ENCODE measurements around the gene LENEP. TPM values are rescaled to one million over a fixed set of nuclear protein-coding genes. Genes with fewer than 3 reads are reported as not detected.

The LENEP gene
- polyA plus RNA-seq, 1 experiment: not detected

DNA sequence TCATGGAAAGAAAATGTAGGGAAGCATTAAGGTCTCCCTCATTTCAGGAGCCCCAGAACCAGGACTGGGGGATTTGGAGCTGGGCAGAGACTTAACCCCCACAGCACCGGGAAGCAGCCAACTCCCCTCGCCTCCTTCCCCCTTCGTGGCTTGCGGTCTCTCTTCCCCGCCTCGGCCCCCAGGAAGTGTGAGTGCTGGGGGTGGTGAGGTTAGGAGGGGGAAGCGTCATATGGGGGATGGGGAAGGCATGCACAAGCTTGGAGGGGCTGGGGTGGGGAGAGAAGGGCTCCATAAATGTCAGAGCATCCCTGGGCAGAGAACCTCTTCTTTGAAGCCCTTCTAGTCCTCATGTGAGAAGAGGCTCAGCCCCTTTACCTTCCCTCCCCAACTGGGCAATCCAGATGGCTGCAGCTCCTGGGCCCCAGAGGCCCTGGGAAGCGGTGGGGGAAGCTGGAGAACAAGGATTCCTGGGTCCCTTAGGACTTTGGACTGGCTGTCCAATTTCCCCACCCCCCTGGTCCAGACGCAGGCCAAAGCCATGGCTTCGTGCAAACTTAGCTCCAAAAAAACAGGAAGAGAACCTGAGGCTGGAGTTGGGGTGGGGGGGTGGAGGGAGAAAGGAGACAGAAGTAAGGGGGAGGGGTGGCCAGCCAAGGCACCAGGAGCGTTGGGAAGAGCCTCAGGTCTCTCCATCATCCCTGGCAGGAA lies 17.0 kb downstream of the LENEP start:
- no peak for DNase-seq (ENCODE audit: low read depth)
- Histone ChIP-seq H3K27me3 (ENCODE audit: control insufficient read depth, insufficient read depth, low read length) (no peaks in the 10 kb centered on the region), H3K36me3 (ENCODE audit: control insufficient read depth, insufficient read depth, low read length) (peaks cover 7% of the 10 kb centered on the region), H3K4me3 (ENCODE audit: low read depth, low read length) (no peak overlapping the region)
- ChIA-PET POLR2A (no interaction called here), CTCF (interaction anchor here (1.0 to 10.2 kb wide), 3 partner anchors 14 to 35 kb away, joined by 3 to 95 read pairs (median 3); partner anchors contain the start of gene LENEP)
- TF ChIP-seq, protein P1, sequence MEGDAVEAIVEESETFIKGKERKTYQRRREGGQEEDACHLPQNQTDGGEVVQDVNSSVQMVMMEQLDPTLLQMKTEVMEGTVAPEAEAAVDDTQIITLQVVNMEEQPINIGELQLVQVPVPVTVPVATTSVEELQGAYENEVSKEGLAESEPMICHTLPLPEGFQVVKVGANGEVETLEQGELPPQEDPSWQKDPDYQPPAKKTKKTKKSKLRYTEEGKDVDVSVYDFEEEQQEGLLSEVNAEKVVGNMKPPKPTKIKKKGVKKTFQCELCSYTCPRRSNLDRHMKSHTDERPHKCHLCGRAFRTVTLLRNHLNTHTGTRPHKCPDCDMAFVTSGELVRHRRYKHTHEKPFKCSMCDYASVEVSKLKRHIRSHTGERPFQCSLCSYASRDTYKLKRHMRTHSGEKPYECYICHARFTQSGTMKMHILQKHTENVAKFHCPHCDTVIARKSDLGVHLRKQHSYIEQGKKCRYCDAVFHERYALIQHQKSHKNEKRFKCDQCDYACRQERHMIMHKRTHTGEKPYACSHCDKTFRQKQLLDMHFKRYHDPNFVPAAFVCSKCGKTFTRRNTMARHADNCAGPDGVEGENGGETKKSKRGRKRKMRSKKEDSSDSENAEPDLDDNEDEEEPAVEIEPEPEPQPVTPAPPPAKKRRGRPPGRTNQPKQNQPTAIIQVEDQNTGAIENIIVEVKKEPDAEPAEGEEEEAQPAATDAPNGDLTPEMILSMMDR (IDR thresholded peaks at IDR 0.05; ENCODE audit: insufficient read depth, low read depth, low read length): no peak

DNA sequence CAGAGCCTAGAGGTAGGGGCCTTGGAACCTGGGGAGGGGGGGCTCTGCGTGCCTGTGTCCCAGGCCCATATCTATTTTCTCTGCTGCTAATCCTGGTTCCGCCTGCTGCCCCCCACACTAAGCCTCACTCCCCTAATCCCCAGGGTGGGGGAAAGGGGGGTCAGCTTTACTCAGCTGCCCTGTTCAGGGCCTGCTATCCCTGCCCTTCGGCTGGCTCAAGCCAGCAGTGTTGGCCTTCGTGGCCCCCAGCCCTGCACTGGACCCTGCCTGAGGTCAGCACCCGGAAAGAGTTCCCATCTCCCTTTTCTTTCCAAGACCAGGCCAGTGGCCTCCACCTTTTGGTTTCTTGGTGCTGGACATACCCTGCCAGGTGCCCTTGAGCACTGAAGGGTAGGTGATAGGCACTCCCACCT lies 17.6 kb downstream of the LENEP start:
- TF ChIP-seq, protein P1 (IDR thresholded peaks at IDR 0.05; ENCODE audit: insufficient read depth, low read depth, low read length): no peak
- no peak overlapping the region for H3K4me3 ChIP-seq (ENCODE audit: low read depth, low read length)
- no peak for DNase-seq (ENCODE audit: low read depth)
- H3K27me3 ChIP-seq (ENCODE audit: control insufficient read depth, insufficient read depth, low read length): no peaks in the 10 kb centered on the region
- peaks cover 11% of the 10 kb centered on the region for H3K36me3 ChIP-seq (ENCODE audit: control insufficient read depth, insufficient read depth, low read length)
- CTCF ChIA-PET: interaction anchor here (1.0 to 10.2 kb wide), 3 partner anchors 15 to 34 kb away, joined by 3 to 95 read pairs (median 3); partner anchors contain the start of gene LENEP
- POLR2A ChIA-PET: no interaction called here

DNA sequence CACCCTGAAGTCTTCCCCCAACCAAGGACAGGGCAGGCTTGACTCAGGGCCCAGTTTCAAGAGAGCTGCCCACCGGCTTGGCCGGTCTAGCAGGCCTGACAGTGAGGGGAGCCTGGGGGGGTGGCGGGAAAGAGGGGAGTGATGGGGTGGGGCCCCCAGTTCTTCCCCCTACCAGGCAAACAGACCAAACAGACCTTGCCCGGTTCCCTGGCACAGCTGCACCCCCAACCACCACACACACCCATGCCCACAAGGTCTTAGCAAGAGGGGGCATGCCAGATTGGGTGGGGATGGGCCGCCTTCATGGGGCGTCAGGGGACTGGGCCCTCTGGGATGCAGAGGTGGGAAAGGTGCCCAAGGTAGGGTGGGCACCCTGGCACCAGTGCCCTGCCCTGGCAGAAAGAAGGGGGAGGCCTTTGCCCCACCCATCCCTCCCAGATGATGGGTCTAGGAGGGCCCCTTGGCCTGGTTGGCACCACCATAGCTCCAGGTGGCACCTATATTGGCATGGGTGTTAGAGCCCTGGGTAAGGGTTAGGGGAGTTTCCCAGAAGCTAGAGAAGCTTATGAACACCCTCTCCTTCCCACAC lies 18.1 kb downstream of the LENEP start:
- Histone ChIP-seq H3K4me3 (ENCODE audit: low read depth, low read length) (no peak overlapping the region), H3K27me3 (ENCODE audit: control insufficient read depth, insufficient read depth, low read length) (no peaks in the 10 kb centered on the region), H3K36me3 (ENCODE audit: control insufficient read depth, insufficient read depth, low read length) (peaks cover 11% of the 10 kb centered on the region)
- TF ChIP-seq, protein P1 (IDR thresholded peaks at IDR 0.05; ENCODE audit: insufficient read depth, low read depth, low read length): no peak
- ChIA-PET POLR2A (no interaction called here), CTCF (interaction anchor here (1.1 to 10.2 kb wide), 3 partner anchors 15 to 49 kb away, joined by 3 to 95 read pairs (median 3); partner anchors contain the start of genes LENEP and PYGO2)
- DNase-seq (ENCODE audit: low read depth): no peak

DNA sequence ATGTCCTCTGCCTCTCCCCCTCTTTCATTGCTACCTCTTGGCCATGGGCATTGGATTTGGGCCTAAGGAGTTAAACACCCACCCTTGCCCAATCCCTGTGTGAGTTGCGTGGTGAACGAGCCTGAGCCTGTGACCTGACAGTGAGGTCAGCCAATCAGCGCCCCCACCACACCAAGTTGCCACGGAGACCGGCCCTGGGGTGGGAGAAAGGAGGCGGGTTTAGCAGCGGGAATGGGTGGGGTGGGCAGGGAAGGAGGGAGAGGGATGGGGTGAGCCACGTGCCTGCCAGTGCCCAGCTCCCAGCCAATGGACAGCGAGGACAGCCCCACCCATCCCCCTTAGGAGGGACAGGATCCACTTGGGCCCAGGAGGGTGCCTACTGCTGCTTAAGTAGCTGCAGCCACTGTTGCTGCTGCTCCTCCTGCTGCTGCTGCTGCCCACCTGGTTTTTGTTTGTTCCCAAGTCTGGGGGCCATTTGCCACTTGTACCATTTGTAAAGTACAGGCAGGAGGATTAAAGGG lies 18.7 kb downstream of the LENEP start:
- H3K36me3 ChIP-seq (ENCODE audit: control insufficient read depth, insufficient read depth, low read length): peaks cover 11% of the 10 kb centered on the region
- CTCF ChIA-PET: interaction anchor here (1.1 to 10.2 kb wide), 3 partner anchors 16 to 50 kb away, joined by 3 to 95 read pairs (median 3); partner anchors contain the start of genes LENEP and PYGO2
- TF ChIP-seq, protein P1 (IDR thresholded peaks at IDR 0.05; ENCODE audit: insufficient read depth, low read depth, low read length): no peak
- H3K4me3 ChIP-seq (ENCODE audit: low read depth, low read length): no peak overlapping the region
- H3K27me3 ChIP-seq (ENCODE audit: control insufficient read depth, insufficient read depth, low read length): no peaks in the 10 kb centered on the region
- POLR2A ChIA-PET: no interaction called here
- DNase-seq (ENCODE audit: low read depth): no peak
